WTC11 (cell line): Measurements from ENCODE around the gene NBPF6. TPM values are rescaled to one million over a fixed set of nuclear protein-coding genes. Genes with fewer than 3 reads are reported as not detected.

Source experiments
- ATAC-seq: fragments of 200-7000 bp; cut with Tn5 transposase; 2 replicates; pipeline ENCODE4 v1.10.0; 2021; ENCODE audit warnings: mild to moderate bottlenecking, moderate library complexity
- CTCF ChIA-PET: fragments of 300-600 bp; sonication (Branson Sonifier 250); formaldehyde crosslinking; loops from one replicate; lab custom pipeline; 2021; ENCODE audit warnings: antibody characterized with exemption; lab: Charles Lee
- POLR2A ChIA-PET: fragments of 350-600 bp; sonication (Branson Sonifier 250); formaldehyde crosslinking; loops from one replicate; lab custom pipeline; 2021; ENCODE audit warnings: antibody characterized with exemption; lab: Charles Lee
- DNase-seq: peaks from one replicate; pipeline ENCODE4 v3.0.0; 2021; ENCODE audit warnings: low spot score
- H3K27ac Mint-ChIP-seq: 2 replicates; pipeline ENCODE4 v1.8.0; 2021; ENCODE audit warnings: mixed read lengths
- H3K27me3 Mint-ChIP-seq: 2 replicates; pipeline ENCODE4 v1.8.0; 2021; ENCODE audit warnings: low read depth, mild to moderate bottlenecking, moderate library complexity, mixed read lengths
- H3K36me3 Mint-ChIP-seq: 2 replicates; pipeline ENCODE4 v1.8.0; 2021; ENCODE audit warnings: mixed read lengths
- H3K4me1 Mint-ChIP-seq: 2 replicates; pipeline ENCODE4 v1.8.0; 2022; ENCODE audit warnings: mixed read lengths
- H3K4me3 Mint-ChIP-seq: 2 replicates; pipeline ENCODE4 v1.8.0; 2021; ENCODE audit warnings: mild to moderate bottlenecking, moderate library complexity, mixed read lengths
- H3K9me3 Mint-ChIP-seq: 2 replicates; pipeline ENCODE4 v1.8.0; 2021; ENCODE audit warnings: mixed read lengths
- CREB1 ChIP-seq: sonication (generic); formaldehyde crosslinking; IDR thresholded peaks from 2 replicates; pipeline ENCODE4 v1.8.0; 2023; ENCODE audit warnings: mild to moderate bottlenecking, missing genetic modification reagents
- FOXJ3 ChIP-seq: sonication (generic); formaldehyde crosslinking; IDR thresholded peaks from 2 replicates; pipeline ENCODE4 v1.9.0; 2021; ENCODE audit warnings: missing genetic modification reagents, mild to moderate bottlenecking, borderline replicate concordance
- GABPB1 ChIP-seq: sonication (generic); formaldehyde crosslinking; IDR thresholded peaks from 2 replicates; pipeline ENCODE4 v1.8.1; 2023; ENCODE audit warnings: mild to moderate bottlenecking, missing genetic modification reagents
- GRHL2 ChIP-seq: fragments of 250-450 bp; sonication (Bioruptor Pico); IDR thresholded peaks from 2 replicates; pipeline ENCODE4 v1.8.0; 2022; ENCODE audit warnings: mild to moderate bottlenecking, moderate library complexity; ENCODE audit not compliant: insufficient replicate concordance, severe bottlenecking
- KAT7 ChIP-seq: sonication (generic); formaldehyde crosslinking; IDR thresholded peaks from 2 replicates; pipeline ENCODE4 v1.8.1; 2023; ENCODE audit warnings: missing genetic modification reagents, mild to moderate bottlenecking, borderline replicate concordance
- NFE2L1 ChIP-seq: sonication (generic); formaldehyde crosslinking; IDR thresholded peaks from 2 replicates; pipeline ENCODE4 v1.8.1; 2023; ENCODE audit warnings: missing genetic modification reagents
- NFYB ChIP-seq: sonication (generic); formaldehyde crosslinking; conservative IDR thresholded peaks from 2 replicates; pipeline ENCODE4 v1.8.0; 2022; ENCODE audit warnings: low read depth, missing genetic modification reagents
- NR1H2 ChIP-seq: sonication (generic); formaldehyde crosslinking; IDR thresholded peaks from 2 replicates; pipeline ENCODE4 v1.9.0; 2021; ENCODE audit warnings: mild to moderate bottlenecking, moderate library complexity, missing genetic modification reagents
- NR2C2 ChIP-seq: sonication (generic); formaldehyde crosslinking; IDR thresholded peaks from 2 replicates; pipeline ENCODE4 v1.8.0; 2022; ENCODE audit warnings: mild to moderate bottlenecking, missing genetic modification reagents
- RELA ChIP-seq: sonication (generic); formaldehyde crosslinking; IDR thresholded peaks from 2 replicates; pipeline ENCODE4 v1.8.1; 2022; ENCODE audit warnings: missing genetic modification reagents, mild to moderate bottlenecking, borderline replicate concordance
- TCF7 ChIP-seq: sonication (generic); formaldehyde crosslinking; IDR thresholded peaks from 2 replicates; pipeline ENCODE4 v1.8.0; 2022; ENCODE audit warnings: mild to moderate bottlenecking, low read depth, missing genetic modification reagents, moderate library complexity
- ZNF232 ChIP-seq: sonication (generic); formaldehyde crosslinking; IDR thresholded peaks from 2 replicates; pipeline ENCODE4 v1.8.0; 2022; ENCODE audit warnings: mild to moderate bottlenecking, missing genetic modification reagents
- ZNF317 ChIP-seq: sonication (generic); formaldehyde crosslinking; IDR thresholded peaks from 2 replicates; pipeline ENCODE4 v1.8.1; 2023; ENCODE audit warnings: low read depth, mild to moderate bottlenecking, moderate library complexity, missing genetic modification reagents, borderline replicate concordance
- ZNF423 ChIP-seq: fragments of 250-450 bp; sonication (Bioruptor Pico); IDR thresholded peaks from 2 replicates; pipeline ENCODE4 v2.1.2; 2022; ENCODE audit warnings: mild to moderate bottlenecking, moderate library complexity
- ZNF671 ChIP-seq: fragments of 250-450 bp; sonication (Bioruptor Pico); IDR thresholded peaks from 2 replicates; pipeline ENCODE4 v1.8.0; 2021; ENCODE audit warnings: mild to moderate bottlenecking
- total RNA-seq: library from RNA; stranded (reverse); gene quantifications from 3 replicates; pipeline ENCODE4 v1.2.3, GENCODE V29; 2021
- TF ChIP-seq, protein P1 (sequence below): sonication (generic); formaldehyde crosslinking; conservative IDR thresholded peaks from 2 replicates; pipeline ENCODE4 v1.8.1; 2022; ENCODE audit warnings: mild to moderate bottlenecking, missing genetic modification reagents
- TF ChIP-seq, protein P2 (sequence below): sonication (generic); formaldehyde crosslinking; IDR thresholded peaks from 2 replicates; pipeline ENCODE4 v1.8.0; 2023; ENCODE audit warnings: missing genetic modification reagents, mild to moderate bottlenecking, borderline replicate concordance
- TF ChIP-seq, protein P3 (sequence below): sonication (generic); formaldehyde crosslinking; conservative IDR thresholded peaks from 2 replicates; pipeline ENCODE4 v1.8.1; 2023; ENCODE audit warnings: mild to moderate bottlenecking, low read depth, missing genetic modification reagents, moderate library complexity

The NBPF6 gene
- total RNA-seq, 1 experiment from 2014 or later, result not detected

DNA sequence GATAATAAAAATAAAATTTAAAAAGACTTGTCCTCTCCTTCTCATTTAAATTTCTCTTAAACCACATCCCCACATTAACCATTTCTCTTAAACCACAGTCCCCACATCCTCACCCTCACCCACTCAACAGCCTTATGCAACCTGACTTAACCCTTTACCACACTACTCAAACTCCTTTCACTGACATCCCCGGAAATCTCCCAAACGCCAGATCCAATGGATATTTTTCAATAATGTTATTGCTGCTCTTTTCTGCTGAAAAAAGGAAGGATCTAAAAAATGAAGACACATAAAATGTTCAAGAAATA lies 55.6 kb downstream of the NBPF6 start:
- H3K27ac Mint-ChIP-seq, result no peak overlapping the region
- peaks cover 28% of the 10 kb centered on the region for H3K9me3 Mint-ChIP-seq
- no peaks in the 10 kb centered on the region for H3K27me3 Mint-ChIP-seq
- CTCF ChIA-PET, result no interaction called here
- DNase-seq, result no peak
- no peak for ATAC-seq
- POLR2A ChIA-PET, result no interaction called here
- H3K4me1 Mint-ChIP-seq, result peaks cover 13% of the 10 kb centered on the region
- H3K36me3 Mint-ChIP-seq, result peaks cover 14% of the 10 kb centered on the region
- TF ChIP-seq NFYB (CRISPR knock-in tag), result no peak
- no peak for TF ChIP-seq GRHL2 (CRISPR knock-in tag)
- TF ChIP-seq ZNF317 (CRISPR knock-in tag), result no peak
- no peak for TF ChIP-seq ZNF232 (CRISPR knock-in tag)
- TF ChIP-seq, all 79 proteins: peak for 0
- H3K4me3 Mint-ChIP-seq, result no peak overlapping the region

- Mint-ChIP-seq H3K27me3 (peaks cover 2% of the 10 kb centered on the region; the same call in 1 of the 2 replicates), H3K27ac (no peak overlapping the region), H3K36me3 (peaks cover 14% of the 10 kb centered on the region), H3K4me1 (no peaks in the 10 kb centered on the region), H3K4me3 (no peak overlapping the region), H3K9me3 (peaks cover 18% of the 10 kb centered on the region)
- no peak for DNase-seq
- ChIA-PET POLR2A (interaction anchor here (1.0 kb wide), 1 partner anchor 48 kb away, joined by 3 read pairs; the partner anchor contains the start of gene EEIG2), CTCF (interaction anchor here (0.6 to 3.1 kb wide), 4 partner anchors 48 to 180 kb away, joined by 3 to 37 read pairs (median 4); partner anchors contain the start of genes EEIG2 and PRPF38B)
- TF ChIP-seq ZNF423, result no peak
- TF ChIP-seq, protein P1, sequence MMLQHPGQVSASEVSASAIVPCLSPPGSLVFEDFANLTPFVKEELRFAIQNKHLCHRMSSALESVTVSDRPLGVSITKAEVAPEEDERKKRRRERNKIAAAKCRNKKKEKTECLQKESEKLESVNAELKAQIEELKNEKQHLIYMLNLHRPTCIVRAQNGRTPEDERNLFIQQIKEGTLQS (CRISPR knock-in tag), result no peak
- TF ChIP-seq, protein P2, sequence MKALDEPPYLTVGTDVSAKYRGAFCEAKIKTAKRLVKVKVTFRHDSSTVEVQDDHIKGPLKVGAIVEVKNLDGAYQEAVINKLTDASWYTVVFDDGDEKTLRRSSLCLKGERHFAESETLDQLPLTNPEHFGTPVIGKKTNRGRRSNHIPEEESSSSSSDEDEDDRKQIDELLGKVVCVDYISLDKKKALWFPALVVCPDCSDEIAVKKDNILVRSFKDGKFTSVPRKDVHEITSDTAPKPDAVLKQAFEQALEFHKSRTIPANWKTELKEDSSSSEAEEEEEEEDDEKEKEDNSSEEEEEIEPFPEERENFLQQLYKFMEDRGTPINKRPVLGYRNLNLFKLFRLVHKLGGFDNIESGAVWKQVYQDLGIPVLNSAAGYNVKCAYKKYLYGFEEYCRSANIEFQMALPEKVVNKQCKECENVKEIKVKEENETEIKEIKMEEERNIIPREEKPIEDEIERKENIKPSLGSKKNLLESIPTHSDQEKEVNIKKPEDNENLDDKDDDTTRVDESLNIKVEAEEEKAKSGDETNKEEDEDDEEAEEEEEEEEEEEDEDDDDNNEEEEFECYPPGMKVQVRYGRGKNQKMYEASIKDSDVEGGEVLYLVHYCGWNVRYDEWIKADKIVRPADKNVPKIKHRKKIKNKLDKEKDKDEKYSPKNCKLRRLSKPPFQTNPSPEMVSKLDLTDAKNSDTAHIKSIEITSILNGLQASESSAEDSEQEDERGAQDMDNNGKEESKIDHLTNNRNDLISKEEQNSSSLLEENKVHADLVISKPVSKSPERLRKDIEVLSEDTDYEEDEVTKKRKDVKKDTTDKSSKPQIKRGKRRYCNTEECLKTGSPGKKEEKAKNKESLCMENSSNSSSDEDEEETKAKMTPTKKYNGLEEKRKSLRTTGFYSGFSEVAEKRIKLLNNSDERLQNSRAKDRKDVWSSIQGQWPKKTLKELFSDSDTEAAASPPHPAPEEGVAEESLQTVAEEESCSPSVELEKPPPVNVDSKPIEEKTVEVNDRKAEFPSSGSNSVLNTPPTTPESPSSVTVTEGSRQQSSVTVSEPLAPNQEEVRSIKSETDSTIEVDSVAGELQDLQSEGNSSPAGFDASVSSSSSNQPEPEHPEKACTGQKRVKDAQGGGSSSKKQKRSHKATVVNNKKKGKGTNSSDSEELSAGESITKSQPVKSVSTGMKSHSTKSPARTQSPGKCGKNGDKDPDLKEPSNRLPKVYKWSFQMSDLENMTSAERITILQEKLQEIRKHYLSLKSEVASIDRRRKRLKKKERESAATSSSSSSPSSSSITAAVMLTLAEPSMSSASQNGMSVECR (CRISPR knock-in tag), result no peak
- no peak for TF ChIP-seq NR2C2 (CRISPR knock-in tag)
- TF ChIP-seq NFE2L1 (CRISPR knock-in tag), result no peak
- TF ChIP-seq KAT7 (CRISPR knock-in tag), result no peak
- TF ChIP-seq, protein P3, sequence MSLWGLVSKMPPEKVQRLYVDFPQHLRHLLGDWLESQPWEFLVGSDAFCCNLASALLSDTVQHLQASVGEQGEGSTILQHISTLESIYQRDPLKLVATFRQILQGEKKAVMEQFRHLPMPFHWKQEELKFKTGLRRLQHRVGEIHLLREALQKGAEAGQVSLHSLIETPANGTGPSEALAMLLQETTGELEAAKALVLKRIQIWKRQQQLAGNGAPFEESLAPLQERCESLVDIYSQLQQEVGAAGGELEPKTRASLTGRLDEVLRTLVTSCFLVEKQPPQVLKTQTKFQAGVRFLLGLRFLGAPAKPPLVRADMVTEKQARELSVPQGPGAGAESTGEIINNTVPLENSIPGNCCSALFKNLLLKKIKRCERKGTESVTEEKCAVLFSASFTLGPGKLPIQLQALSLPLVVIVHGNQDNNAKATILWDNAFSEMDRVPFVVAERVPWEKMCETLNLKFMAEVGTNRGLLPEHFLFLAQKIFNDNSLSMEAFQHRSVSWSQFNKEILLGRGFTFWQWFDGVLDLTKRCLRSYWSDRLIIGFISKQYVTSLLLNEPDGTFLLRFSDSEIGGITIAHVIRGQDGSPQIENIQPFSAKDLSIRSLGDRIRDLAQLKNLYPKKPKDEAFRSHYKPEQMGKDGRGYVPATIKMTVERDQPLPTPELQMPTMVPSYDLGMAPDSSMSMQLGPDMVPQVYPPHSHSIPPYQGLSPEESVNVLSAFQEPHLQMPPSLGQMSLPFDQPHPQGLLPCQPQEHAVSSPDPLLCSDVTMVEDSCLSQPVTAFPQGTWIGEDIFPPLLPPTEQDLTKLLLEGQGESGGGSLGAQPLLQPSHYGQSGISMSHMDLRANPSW, result no peak
- TF ChIP-seq TCF7 (CRISPR knock-in tag), result no peak
- TF ChIP-seq GABPB1 (CRISPR knock-in tag), result no peak
- TF ChIP-seq CREB1 (CRISPR knock-in tag), result no peak
- no peak for TF ChIP-seq NR1H2 (CRISPR knock-in tag)
- no peak for TF ChIP-seq ZNF671 (CRISPR knock-in tag)
- TF ChIP-seq RELA (CRISPR knock-in tag), result no peak
- TF ChIP-seq FOXJ3 (CRISPR knock-in tag), result no peak
- ATAC-seq, result no peak
These were observed 61.6 kb downstream of the NBPF6 start for GRCh38 chr1:108511764-108512163.
